ENCODE measurements around the gene GPATCH2.

The GPATCH2 gene

GRCh38 chr1:217542136-217542777 lies 88.6 kb downstream of the GPATCH2 start:
- TF ChIP-seq CTCF (IDR thresholded peaks at IDR 0.05; ENCODE audit: low read length), result no peak
- no peak for TF ChIP-seq EZH2 (IDR thresholded peaks at IDR 0.05; ENCODE audit: borderline replicate concordance, low read length)
- H3K4me1 ChIP-seq (ENCODE audit: insufficient read depth, low read length, severe bottlenecking), result peaks cover 16% of the 10 kb centered on the region
- no peaks in the 10 kb centered on the region for H4K20me1 ChIP-seq (ENCODE audit: insufficient read depth, low read length)
- no peaks in the 10 kb centered on the region for H3K36me3 ChIP-seq (ENCODE audit: insufficient read depth, low read length)
- H3K4me3 ChIP-seq (ENCODE audit: low read depth, low read length, poor library complexity, severe bottlenecking), result no peak overlapping the region
- no peaks in the 10 kb centered on the region for H3K27me3 ChIP-seq (ENCODE audit: insufficient read depth, low read length)
- H3K9me3 ChIP-seq (ENCODE audit: low read length), result no peaks in the 10 kb centered on the region; the same call in 1 of the 2 replicates
- H3F3A ChIP-seq (ENCODE audit: insufficient read depth, low read length), result no peaks in the 10 kb centered on the region
- H2AFZ ChIP-seq (ENCODE audit: low read length), result no peak overlapping the region
- H3K79me2 ChIP-seq (ENCODE audit: insufficient read depth, low read length), result no peaks in the 10 kb centered on the region
- no peaks in the 10 kb centered on the region for H3K9me2 ChIP-seq (ENCODE audit: low read depth, low read length)
- H3K9ac ChIP-seq (ENCODE audit: low read length), result no peak overlapping the region
- peak overlapping the region; percentile 59 for H3K27ac ChIP-seq (ENCODE audit: low read depth, low read length, poor library complexity, severe bottlenecking)
- H3K4me2 ChIP-seq (ENCODE audit: low read length), result no peak overlapping the region

GRCh38 chr1:217540321-217540720 lies 90.6 kb downstream of the GPATCH2 start:
- H3F3A ChIP-seq (ENCODE audit: insufficient read depth, low read length), result no peaks in the 10 kb centered on the region
- no peak overlapping the region for H3K9ac ChIP-seq (ENCODE audit: low read length)
- H3K9me3 ChIP-seq (ENCODE audit: low read length), result no peaks in the 10 kb centered on the region
- no peaks in the 10 kb centered on the region for H3K36me3 ChIP-seq (ENCODE audit: insufficient read depth, low read length)
- H4K20me1 ChIP-seq (ENCODE audit: insufficient read depth, low read length), result no peaks in the 10 kb centered on the region
- no peak overlapping the region for H3K4me3 ChIP-seq (ENCODE audit: low read depth, low read length, poor library complexity, severe bottlenecking)
- H3K4me2 ChIP-seq (ENCODE audit: low read length), result no peak overlapping the region
- no peaks in the 10 kb centered on the region for H3K79me2 ChIP-seq (ENCODE audit: insufficient read depth, low read length)
- H3K4me1 ChIP-seq (ENCODE audit: insufficient read depth, low read length, severe bottlenecking), result peaks cover 16% of the 10 kb centered on the region
- no peak overlapping the region for H3K27ac ChIP-seq (ENCODE audit: low read depth, low read length, poor library complexity, severe bottlenecking)
- no peaks in the 10 kb centered on the region for H3K27me3 ChIP-seq (ENCODE audit: insufficient read depth, low read length)
- no peak overlapping the region for H2AFZ ChIP-seq (ENCODE audit: low read length)
- H3K9me2 ChIP-seq (ENCODE audit: low read depth, low read length), result no peaks in the 10 kb centered on the region
- TF ChIP-seq CTCF (IDR thresholded peaks at IDR 0.05; ENCODE audit: low read length) (no peak), EZH2 (IDR thresholded peaks at IDR 0.05; ENCODE audit: borderline replicate concordance, low read length) (no peak)

- Histone ChIP-seq H3K9me3 (ENCODE audit: low read length) (no peaks in the 10 kb centered on the region), H3K9ac (ENCODE audit: low read length) (no peak overlapping the region), H3K4me2 (ENCODE audit: low read length) (no peak overlapping the region), H3K9me2 (ENCODE audit: low read depth, low read length) (no peaks in the 10 kb centered on the region), H2AFZ (ENCODE audit: low read length) (no peak overlapping the region), H3K36me3 (ENCODE audit: insufficient read depth, low read length) (no peaks in the 10 kb centered on the region), H3K27ac (ENCODE audit: low read depth, low read length, poor library complexity, severe bottlenecking) (no peak overlapping the region), H3F3A (ENCODE audit: insufficient read depth, low read length) (no peaks in the 10 kb centered on the region), H3K79me2 (ENCODE audit: insufficient read depth, low read length) (no peaks in the 10 kb centered on the region), H3K27me3 (ENCODE audit: insufficient read depth, low read length) (no peaks in the 10 kb centered on the region), H4K20me1 (ENCODE audit: insufficient read depth, low read length) (no peaks in the 10 kb centered on the region), H3K4me1 (ENCODE audit: insufficient read depth, low read length, severe bottlenecking) (peaks cover 16% of the 10 kb centered on the region), H3K4me3 (ENCODE audit: low read depth, low read length, poor library complexity, severe bottlenecking) (no peak overlapping the region)
- TF ChIP-seq CTCF (IDR thresholded peaks at IDR 0.05; ENCODE audit: low read length) (no peak), EZH2 (IDR thresholded peaks at IDR 0.05; ENCODE audit: borderline replicate concordance, low read length) (no peak)
Observed at GRCh38 chr1:217539510-217539909, 91.4 kb downstream of the GPATCH2 start.
